ENCODE measurements around the gene PSD4. TPM values are rescaled to one million over a fixed set of nuclear protein-coding genes. Genes with fewer than 3 reads are reported as not detected.

The PSD4 gene
- total and polyA plus RNA-seq, 2 experiments from 2014 or later: 15.1 to 26.5 TPM

GRCh38 chr2:113181258-113182051 is 7.7 kb downstream of the PSD4 start:
- Histone ChIP-seq H3K79me2 (no peaks in the 10 kb centered on the region), H3K9me3 (ENCODE audit: low read depth) (no peaks in the 10 kb centered on the region), H4K20me1 (ENCODE audit: insufficient read depth, poor library complexity, severe bottlenecking) (no peaks in the 10 kb centered on the region), H3K4me2 (no peak overlapping the region), H3K36me3 (replicated peaks; ENCODE audit: insufficient read depth, low read depth) (no peaks in the 10 kb centered on the region), H2AFZ (no peak overlapping the region), H3K4me1 (ENCODE audit: insufficient read depth) (peaks cover 15% of the 10 kb centered on the region), H3K27me3 (no peaks in the 10 kb centered on the region), H3K4me3 (no peak overlapping the region), H3K9me2 (replicated peaks; ENCODE audit: insufficient read depth) (no peaks in the 10 kb centered on the region), H3K27ac (no peak overlapping the region)
- TF ChIP-seq EZH2phosphoT487 (IDR thresholded peaks at IDR 0.05; ENCODE audit: low read depth, severe bottlenecking, unreplicated experiment): no peak
- TF ChIP-seq CTCF (IDR thresholded peaks at IDR 0.05; ENCODE audit: poor library complexity): no peak
- no peak for TF ChIP-seq EZH2 (IDR thresholded peaks at IDR 0.05; ENCODE audit: borderline replicate concordance)
- 65% methylated on average over 8 of the region's 8 CpGs for WGBS (ENCODE audit: low lambda C conversion rate, missing lambda C conversion rate)
- no peak for DNase-seq (ENCODE audit: low spot score)

GRCh38 chr2:113182471-113183260 is 8.9 kb downstream of the PSD4 start:
- no peaks in the 10 kb centered on the region for H3K36me3 ChIP-seq (replicated peaks; ENCODE audit: insufficient read depth, low read depth)
- H3K79me2 ChIP-seq: no peaks in the 10 kb centered on the region
- no peak overlapping the region for H3K4me3 ChIP-seq
- H3K4me1 ChIP-seq (ENCODE audit: insufficient read depth): peaks cover 15% of the 10 kb centered on the region
- H3K9me3 ChIP-seq (ENCODE audit: low read depth): no peaks in the 10 kb centered on the region
- H3K27me3 ChIP-seq: no peaks in the 10 kb centered on the region
- no peaks in the 10 kb centered on the region for H4K20me1 ChIP-seq (ENCODE audit: insufficient read depth, poor library complexity, severe bottlenecking)
- H3K9me2 ChIP-seq (replicated peaks; ENCODE audit: insufficient read depth): no peaks in the 10 kb centered on the region
- DNase-seq (ENCODE audit: low spot score): no peak
- WGBS (ENCODE audit: low lambda C conversion rate, missing lambda C conversion rate): 94% methylated on average over 15 of the region's 15 CpGs
- no peak overlapping the region for H3K4me2 ChIP-seq
- TF ChIP-seq EZH2 (IDR thresholded peaks at IDR 0.05; ENCODE audit: borderline replicate concordance): no peak
- TF ChIP-seq EZH2phosphoT487 (IDR thresholded peaks at IDR 0.05; ENCODE audit: low read depth, severe bottlenecking, unreplicated experiment): no peak
- no peak for TF ChIP-seq CTCF (IDR thresholded peaks at IDR 0.05; ENCODE audit: poor library complexity)
- no peak overlapping the region for H2AFZ ChIP-seq
- H3K27ac ChIP-seq: no peak overlapping the region

GRCh38 chr2:113183264-113183663 is 9.5 kb downstream of the PSD4 start:
- WGBS (ENCODE audit: low lambda C conversion rate, missing lambda C conversion rate): 94% methylated on average over 8 of the region's 8 CpGs
- peaks cover 15% of the 10 kb centered on the region for H3K4me1 ChIP-seq (ENCODE audit: insufficient read depth)
- H3K27ac ChIP-seq: no peak overlapping the region
- TF ChIP-seq EZH2 (IDR thresholded peaks at IDR 0.05; ENCODE audit: borderline replicate concordance) (no peak), EZH2phosphoT487 (IDR thresholded peaks at IDR 0.05; ENCODE audit: low read depth, severe bottlenecking, unreplicated experiment) (no peak), CTCF (IDR thresholded peaks at IDR 0.05; ENCODE audit: poor library complexity) (no peak)
- no peaks in the 10 kb centered on the region for H4K20me1 ChIP-seq (ENCODE audit: insufficient read depth, poor library complexity, severe bottlenecking)
- H3K9me2 ChIP-seq (replicated peaks; ENCODE audit: insufficient read depth): no peaks in the 10 kb centered on the region
- no peaks in the 10 kb centered on the region for H3K79me2 ChIP-seq
- H3K36me3 ChIP-seq (replicated peaks; ENCODE audit: insufficient read depth, low read depth): no peaks in the 10 kb centered on the region
- H3K9me3 ChIP-seq (ENCODE audit: low read depth): no peaks in the 10 kb centered on the region
- H3K27me3 ChIP-seq: no peaks in the 10 kb centered on the region
- H2AFZ ChIP-seq: no peak overlapping the region
- no peak overlapping the region for H3K4me3 ChIP-seq
- DNase-seq (ENCODE audit: low spot score): no peak
- no peak overlapping the region for H3K4me2 ChIP-seq
